Stimulated activated CD8-positive, alpha-beta memory T cell treated with anti-CD3 and anti-CD28 coated beads, Interleukin-12 subunit alpha, Interleukin-12 subunit beta, amount 100 ng/mL, for 24 hours (primary cell): ENCODE results near the gene SCIMP.
"Not testable (repeated sequence)": the region's sequence is repeated elsewhere in the genome, so short reads cannot be mapped to it uniquely, and the experiment has no call there.

Source experiments
- DNase-seq: peaks from one replicate; pipeline ENCODE4 v3.0.0-alpha.2; 2020; ENCODE audit errors: extremely low read depth

SCIMP gene

GRCh38 chr17:5237541-5238016, 2.9 kb upstream of the SCIMP start:
- DNase-seq: no peak

- no peak for DNase-seq
Measured at GRCh38 chr17:5236938-5237540, 2.4 kb upstream of the SCIMP start.

GRCh38 chr17:5233492-5233891, 1.2 kb downstream of the SCIMP start:
- DNase-seq: not testable (repeated sequence)

- no peak for DNase-seq
Measured at GRCh38 chr17:5226940-5227878, 7.5 kb downstream of the SCIMP start.

GRCh38 chr17:5225668-5226457, 8.8 kb downstream of the SCIMP start:
- DNase-seq: no peak

GRCh38 chr17:5221912-5222311, 12.7 kb downstream of the SCIMP start:
- not testable (repeated sequence) for DNase-seq

- DNase-seq: no peak
Measured at GRCh38 chr17:5220074-5220473, 14.6 kb downstream of the SCIMP start.

- no peak for DNase-seq
Measured at GRCh38 chr17:5219536-5219935, 15.1 kb downstream of the SCIMP start.

GRCh38 chr17:5217562-5217961, 17.1 kb downstream of the SCIMP start:
- not testable (repeated sequence) for DNase-seq

GRCh38 chr17:5211458-5211857, 23.2 kb downstream of the SCIMP start:
- no peak for DNase-seq

GRCh38 chr17:5210614-5211252, 23.9 kb downstream of the SCIMP start:
- DNase-seq: no peak

GRCh38 chr17:5210091-5210490, 24.6 kb downstream of the SCIMP start:
- DNase-seq: no peak

- no peak for DNase-seq
Measured at GRCh38 chr17:5209396-5209795, 25.3 kb downstream of the SCIMP start.

GRCh38 chr17:5203908-5204294, 30.8 kb downstream of the SCIMP start:
- no peak for DNase-seq

- no peak for DNase-seq
Measured at GRCh38 chr17:5203178-5203907, 31.3 kb downstream of the SCIMP start.

- no peak for DNase-seq
Measured at GRCh38 chr17:5201011-5201410, 33.6 kb downstream of the SCIMP start.

GRCh38 chr17:5200360-5200759, 34.3 kb downstream of the SCIMP start:
- no peak for DNase-seq

GRCh38 chr17:5198472-5198871, 36.2 kb downstream of the SCIMP start:
- no peak for DNase-seq

- DNase-seq: no peak
Measured at GRCh38 chr17:5194346-5194745, 40.3 kb downstream of the SCIMP start.

- peak; percentile 96 for DNase-seq
Measured at GRCh38 chr17:5191541-5192417, 42.9 kb downstream of the SCIMP start, which contains the start of gene ZNF594. TSS of gene ZNF594 (minus strand) at chr17:5191868. CDS start at chr17:5184256, 7,612 bp downstream.
